Fibroblast of lung (primary cell): Measurements from ENCODE around the gene ABCC8. TPM values are rescaled to one million over a fixed set of nuclear protein-coding genes. Genes with fewer than 3 reads are reported as not detected.

Source experiments
- DNase-seq, 2 donors: peaks; one replicate each; pipeline versions ENCODE4 v3.0.0 to v3.0.0-alpha.2; 2010; ENCODE audit warnings: low read depth in 2 of 2
- H2AFZ ChIP-seq: 2 replicates; pipeline ENCODE4 v1.5.1; 2012; ENCODE audit warnings: low read length, control low read depth, inconsistent platforms
- H3K27ac ChIP-seq: 2 replicates; pipeline ENCODE4 v1.5.1; 2011; ENCODE audit warnings: low read length, control low read depth; ENCODE audit not compliant: insufficient read depth
- H3K27me3 ChIP-seq: 2 replicates; pipeline ENCODE4 v1.5.1; 2011; ENCODE audit warnings: mild to moderate bottlenecking, low read length; ENCODE audit not compliant: control insufficient read depth, insufficient read depth
- H3K36me3 ChIP-seq: 2 replicates; pipeline ENCODE4 v1.5.1; 2011; ENCODE audit warnings: low read length; ENCODE audit not compliant: control insufficient read depth, insufficient read depth
- H3K4me1 ChIP-seq: 2 replicates; pipeline ENCODE4 v1.5.1; 2011; ENCODE audit warnings: low read length; ENCODE audit not compliant: control insufficient read depth, insufficient read depth; ENCODE audit errors: extremely low read depth
- H3K4me2 ChIP-seq: 2 replicates; pipeline ENCODE4 v1.5.1; 2011; ENCODE audit warnings: low read length, control low read depth; ENCODE audit not compliant: insufficient read depth; ENCODE audit errors: extremely low read depth
- H3K4me3 ChIP-seq, 4 experiments: fragments of 200-600 bp in 1 of 4; sonication (generic) in 1 of 4; replicated peaks in 1 of 4; 2 replicates each; pipeline ENCODE4 v1.5.1; 2011 to 2016; ENCODE audit warnings: low read length in 4 of 4, low read depth in 3 of 4, mild to moderate bottlenecking in 3 of 4, control low read depth in 2 of 4, inconsistent platforms in 1 of 4, mixed read lengths in 1 of 4; ENCODE audit not compliant: insufficient read depth in 1 of 4; ENCODE audit errors: control extremely low read depth in 1 of 4
- H3K79me2 ChIP-seq: 2 replicates; pipeline ENCODE4 v1.5.1; 2012; ENCODE audit warnings: mild to moderate bottlenecking, low read length, inconsistent platforms; ENCODE audit not compliant: control insufficient read depth, insufficient read depth
- H3K9ac ChIP-seq: 2 replicates; pipeline ENCODE4 v1.5.1; 2011; ENCODE audit warnings: mild to moderate bottlenecking, low read length, control low read depth; ENCODE audit not compliant: insufficient read depth
- H3K9me3 ChIP-seq: 2 replicates; pipeline ENCODE4 v1.5.1; 2012; ENCODE audit warnings: low read depth, low read length; ENCODE audit not compliant: control insufficient read depth, insufficient read depth
- H4K20me1 ChIP-seq: 2 replicates; pipeline ENCODE4 v1.5.1; 2011; ENCODE audit warnings: low read length; ENCODE audit not compliant: control insufficient read depth, insufficient read depth; ENCODE audit errors: extremely low read depth
- EZH2 ChIP-seq: IDR thresholded peaks from 2 replicates; pipeline ENCODE4 v1.5.1; 2012; ENCODE audit warnings: low read length, control low read depth, mild to moderate bottlenecking; ENCODE audit errors: missing control alignments
- polyA plus RNA-seq, 2 donors: library from polyadenylated mRNA; depleted of rRNA in 1 of 2; stranded (reverse) in 1 of 2; unstranded in 1 of 2; fragments of >200 nt; gene quantifications; 2 replicates each; pipeline ENCODE4 v1.2.1, GENCODE V29; 2011 to 2012; ENCODE audit warnings: missing spikeins in 1 of 2
- total RNA-seq: library from RNA; depleted of rRNA; stranded (reverse); fragments of >200 nt; gene quantifications from 2 replicates; pipeline ENCODE4 v1.2.1, GENCODE V29; 2014
- TF ChIP-seq, protein P1 (sequence below), 2 donors: IDR thresholded peaks in 1 of 2; conservative IDR thresholded peaks in 1 of 2; 1 replicate in 1 of 2; 2 replicates in 1 of 2; pipeline ENCODE4 v1.5.1; 2011 to 2012; ENCODE audit warnings: low read length in 2 of 2, control low read depth in 1 of 2, inconsistent platforms in 1 of 2, low read depth in 1 of 2, mild to moderate bottlenecking in 1 of 2

ABCC8 gene
- total and polyA plus RNA-seq, 2 donors (not counting 1 experiment from before 2014, with no cell fraction given): not detected

GRCh38 chr11:17410606-17411379 is 65.9 kb downstream of the ABCC8 start:
- Histone ChIP-seq H4K20me1 (no peaks in the 10 kb centered on the region), H3K27ac (no peak overlapping the region), H3K4me2 (no peak overlapping the region), H3K36me3 (no peaks in the 10 kb centered on the region), H3K9ac (no peak overlapping the region), H3K4me3 (no peak overlapping the region), H3K79me2 (no peaks in the 10 kb centered on the region), H3K27me3 (no peaks in the 10 kb centered on the region), H3K9me3 (no peaks in the 10 kb centered on the region), H2AFZ (no peak overlapping the region), H3K4me1 (no peaks in the 10 kb centered on the region)
- no peak for DNase-seq
- TF ChIP-seq, protein P1, sequence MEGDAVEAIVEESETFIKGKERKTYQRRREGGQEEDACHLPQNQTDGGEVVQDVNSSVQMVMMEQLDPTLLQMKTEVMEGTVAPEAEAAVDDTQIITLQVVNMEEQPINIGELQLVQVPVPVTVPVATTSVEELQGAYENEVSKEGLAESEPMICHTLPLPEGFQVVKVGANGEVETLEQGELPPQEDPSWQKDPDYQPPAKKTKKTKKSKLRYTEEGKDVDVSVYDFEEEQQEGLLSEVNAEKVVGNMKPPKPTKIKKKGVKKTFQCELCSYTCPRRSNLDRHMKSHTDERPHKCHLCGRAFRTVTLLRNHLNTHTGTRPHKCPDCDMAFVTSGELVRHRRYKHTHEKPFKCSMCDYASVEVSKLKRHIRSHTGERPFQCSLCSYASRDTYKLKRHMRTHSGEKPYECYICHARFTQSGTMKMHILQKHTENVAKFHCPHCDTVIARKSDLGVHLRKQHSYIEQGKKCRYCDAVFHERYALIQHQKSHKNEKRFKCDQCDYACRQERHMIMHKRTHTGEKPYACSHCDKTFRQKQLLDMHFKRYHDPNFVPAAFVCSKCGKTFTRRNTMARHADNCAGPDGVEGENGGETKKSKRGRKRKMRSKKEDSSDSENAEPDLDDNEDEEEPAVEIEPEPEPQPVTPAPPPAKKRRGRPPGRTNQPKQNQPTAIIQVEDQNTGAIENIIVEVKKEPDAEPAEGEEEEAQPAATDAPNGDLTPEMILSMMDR (conservative IDR thresholded peaks at IDR 0.05 in 1 of 2, IDR thresholded peaks at IDR 0.05 in 1 of 2; ENCODE audit: low read depth in 1 of 2, low read length in 2 of 2): no peak
- no peak for TF ChIP-seq EZH2

- no peaks in the 10 kb centered on the region for H3K9me3 ChIP-seq
- DNase-seq: no peak
- H3K9ac ChIP-seq: no peak overlapping the region
- H3K27ac ChIP-seq: no peak overlapping the region
- no peaks in the 10 kb centered on the region for H3K4me1 ChIP-seq
- TF ChIP-seq, protein P1 (conservative IDR thresholded peaks at IDR 0.05 in 1 of 2, IDR thresholded peaks at IDR 0.05 in 1 of 2; ENCODE audit: low read depth in 1 of 2, low read length in 2 of 2): no peak
- TF ChIP-seq EZH2: no peak
- no peaks in the 10 kb centered on the region for H3K36me3 ChIP-seq
- H3K79me2 ChIP-seq: no peaks in the 10 kb centered on the region
- H3K4me2 ChIP-seq: no peak overlapping the region
- H4K20me1 ChIP-seq: no peaks in the 10 kb centered on the region
- H2AFZ ChIP-seq: no peak overlapping the region
- H3K4me3 ChIP-seq: no peak overlapping the region
- no peaks in the 10 kb centered on the region for H3K27me3 ChIP-seq
Measured at GRCh38 chr11:17408641-17409040, 68.0 kb downstream of the ABCC8 start.

GRCh38 chr11:17408026-17408425 is 68.6 kb downstream of the ABCC8 start:
- Histone ChIP-seq H3K27me3 (no peaks in the 10 kb centered on the region), H3K79me2 (no peaks in the 10 kb centered on the region), H3K27ac (no peak overlapping the region), H3K9ac (no peak overlapping the region), H3K4me1 (no peaks in the 10 kb centered on the region), H3K4me2 (no peak overlapping the region), H3K36me3 (no peaks in the 10 kb centered on the region), H2AFZ (no peak overlapping the region), H4K20me1 (no peaks in the 10 kb centered on the region), H3K4me3 (no peak overlapping the region), H3K9me3 (no peaks in the 10 kb centered on the region)
- TF ChIP-seq, protein P1 (conservative IDR thresholded peaks at IDR 0.05 in 1 of 2, IDR thresholded peaks at IDR 0.05 in 1 of 2; ENCODE audit: low read depth in 1 of 2, low read length in 2 of 2): no peak
- TF ChIP-seq EZH2: no peak
- no peak for DNase-seq
